GM19438 (cell line): ENCODE measurements around the gene POLDIP3.
"Not testable (repeated sequence)": the region's sequence is repeated elsewhere in the genome, so short reads cannot be mapped to it uniquely, and the experiment has no call there.

Source experiments
- ATAC-seq: cut with Tn5 transposase; IDR thresholded peaks from one replicate; pipeline ENCODE4 v1.9.1; 2021; ENCODE audit warnings: low read depth; ENCODE audit not compliant: unreplicated experiment

Gene POLDIP3

DNA sequence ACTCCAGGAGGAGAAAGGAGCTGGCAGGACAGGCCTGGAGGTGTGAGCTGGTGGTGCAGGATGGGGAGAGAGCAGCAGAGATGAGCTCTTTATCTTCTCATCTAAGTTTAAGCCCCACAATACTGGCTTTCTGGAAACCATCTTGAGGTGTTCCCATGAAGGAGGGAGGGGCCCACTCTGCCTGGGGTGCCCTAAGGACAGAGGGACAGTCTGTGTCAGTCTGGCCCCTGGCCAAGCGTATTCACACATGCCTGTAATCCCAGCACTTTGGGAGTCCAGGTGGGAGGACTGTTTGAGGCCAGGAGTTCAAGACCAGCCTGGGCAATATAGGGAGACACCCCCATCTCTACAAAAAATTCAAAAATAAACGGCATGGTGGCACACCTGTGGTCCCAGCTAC, 52.0 kb downstream of the POLDIP3 start:
- ATAC-seq, result no peak

DNA sequence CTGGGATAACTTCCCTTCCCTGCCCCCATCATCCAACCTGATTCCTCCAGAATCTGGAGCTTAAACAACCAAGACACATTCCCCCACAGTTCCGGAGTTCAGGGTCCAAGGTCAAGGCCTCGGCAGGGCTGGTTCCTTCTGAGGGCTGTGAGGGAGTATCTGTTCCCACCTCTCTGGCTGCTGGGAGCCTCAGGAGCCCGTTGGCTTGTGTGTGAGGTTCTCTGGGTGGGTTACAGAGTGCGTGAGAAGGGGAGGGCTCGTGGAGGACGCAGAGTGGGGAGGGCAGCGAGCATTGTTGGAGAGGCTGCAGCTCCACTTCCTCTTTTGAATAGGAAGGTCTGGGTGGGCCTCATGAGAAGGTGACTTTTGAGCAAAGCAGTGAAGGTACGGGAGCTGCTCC, 52.4 kb downstream of the POLDIP3 start:
- no peak for ATAC-seq

DNA sequence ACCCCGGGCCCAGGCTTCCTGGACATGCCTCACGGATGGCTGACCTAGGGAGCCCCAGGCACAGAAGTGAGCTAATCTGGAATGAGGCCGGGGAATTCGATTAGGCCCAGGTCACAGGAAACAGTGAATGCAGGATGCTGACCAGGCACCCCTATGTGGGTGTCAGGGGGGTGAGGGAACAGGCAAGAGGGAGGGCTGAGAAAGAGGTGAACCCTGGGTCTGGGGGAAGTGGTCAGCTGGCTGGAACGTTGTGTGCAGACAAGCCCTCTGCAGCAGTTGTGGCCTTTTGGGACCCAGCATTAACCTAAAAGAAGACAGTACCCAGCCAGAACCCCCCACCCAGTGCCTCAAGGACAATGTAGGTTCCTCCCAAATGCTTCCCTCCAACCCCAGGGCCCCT, 52.8 kb downstream of the POLDIP3 start:
- ATAC-seq, result no peak

DNA sequence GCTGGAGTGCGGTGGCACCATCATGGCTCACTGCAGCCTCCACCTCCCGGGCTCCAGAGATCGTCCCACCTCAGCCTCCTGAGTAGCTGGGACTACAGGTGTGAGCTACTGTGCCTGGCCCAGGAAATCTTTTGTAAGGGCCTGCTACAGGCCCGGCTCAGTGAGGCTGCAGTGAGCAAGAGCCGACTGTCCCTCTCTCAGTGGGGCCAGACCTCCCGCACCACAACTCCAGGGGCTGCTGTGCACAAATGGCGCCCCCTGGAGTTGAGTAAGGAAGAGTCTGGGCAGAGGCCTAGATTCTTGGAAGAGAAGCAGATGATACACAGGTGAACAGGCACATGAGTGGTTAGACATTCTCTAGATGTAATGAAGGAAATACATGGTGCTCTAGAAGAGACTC, 53.9 kb downstream of the POLDIP3 start:
- ATAC-seq, result no peak

DNA sequence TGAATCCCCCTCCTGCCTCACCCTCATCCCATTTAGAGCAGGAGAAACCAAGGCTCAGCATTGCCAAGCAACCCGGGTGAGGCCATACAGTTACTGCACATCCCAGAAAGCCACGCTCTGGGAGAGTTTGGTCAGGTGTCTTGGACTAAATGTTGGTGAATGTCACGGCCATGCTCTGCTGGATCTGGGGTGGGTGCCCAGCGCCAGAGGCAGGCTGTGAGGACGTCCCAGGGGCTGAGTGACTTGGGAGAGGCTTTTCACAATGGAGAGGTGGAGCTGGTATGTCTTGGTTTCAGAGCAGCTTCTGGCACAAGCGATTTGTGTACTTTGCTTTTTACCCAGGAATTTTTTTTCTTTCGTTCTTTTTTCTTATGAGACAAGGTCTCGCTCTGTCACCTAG, 54.3 kb downstream of the POLDIP3 start:
- ATAC-seq, result no peak

DNA sequence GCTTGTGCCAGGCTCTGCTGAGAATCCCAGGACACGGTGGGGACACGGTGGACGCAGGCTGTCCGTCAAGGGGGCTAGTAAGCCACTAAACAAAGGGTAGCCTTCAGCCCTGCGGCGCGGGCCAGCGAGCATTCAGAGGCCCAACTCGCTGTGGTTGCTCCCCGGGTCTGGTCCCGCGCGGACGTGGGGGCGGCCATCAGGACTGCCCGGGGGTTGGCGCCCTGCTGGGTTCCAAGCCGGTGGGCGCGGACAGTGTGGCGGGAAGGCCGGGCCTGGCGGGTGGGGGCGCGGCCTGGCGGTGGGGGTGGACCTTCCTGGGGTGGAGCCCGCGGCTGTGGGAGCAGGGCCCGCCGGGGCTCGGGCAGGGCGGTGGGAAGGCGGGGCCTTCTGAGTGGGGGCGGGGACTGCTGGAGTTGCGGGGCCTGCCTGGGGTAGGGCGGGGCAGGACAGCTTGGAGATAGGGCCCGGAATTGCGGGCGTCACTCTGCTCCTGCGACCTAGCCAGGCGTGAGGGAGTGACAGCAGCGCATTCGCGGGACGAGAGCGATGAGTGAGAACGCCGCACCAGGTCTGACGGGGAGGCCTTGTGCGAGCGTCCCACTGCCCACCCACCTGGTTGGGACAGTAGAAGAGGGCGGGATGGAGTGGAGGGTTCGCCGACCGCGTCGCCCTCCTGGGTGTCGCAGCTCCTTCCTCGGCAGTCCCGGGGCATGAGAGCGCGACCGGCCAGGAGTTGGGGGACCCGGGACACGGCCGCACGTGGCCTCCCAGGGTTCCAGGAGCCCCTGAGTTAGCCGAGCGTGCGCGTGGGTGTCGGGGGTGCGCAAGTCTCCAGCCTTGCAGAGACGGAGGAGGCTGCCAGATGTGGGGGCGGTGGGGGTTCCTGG, 61.0 kb downstream of the POLDIP3 start, which contains the start of gene SERHL2:
TSS of gene SERHL2 (plus strand) at position 482 of the 887 bp plus-strand sequence. CDS start at position 547, 65 bp downstream.
- peak; percentile 58 for ATAC-seq

DNA sequence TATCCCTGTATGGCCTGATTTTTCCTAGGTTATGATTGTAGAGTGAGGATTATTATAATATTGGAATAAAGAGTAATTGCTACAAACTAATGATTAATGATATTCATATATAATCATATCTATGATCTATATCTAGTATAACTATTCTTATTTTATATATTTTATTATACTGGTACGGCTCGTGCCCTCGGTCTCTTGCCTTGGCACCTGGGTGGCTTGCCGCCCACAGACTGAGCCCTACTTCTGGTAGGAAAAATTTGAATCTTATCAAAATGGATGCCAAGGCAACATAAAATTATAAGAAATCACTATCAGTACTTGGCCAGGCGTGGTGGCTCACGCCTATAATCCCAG, 62.4 kb downstream of the POLDIP3 start:
- ATAC-seq, result not testable (repeated sequence)

DNA sequence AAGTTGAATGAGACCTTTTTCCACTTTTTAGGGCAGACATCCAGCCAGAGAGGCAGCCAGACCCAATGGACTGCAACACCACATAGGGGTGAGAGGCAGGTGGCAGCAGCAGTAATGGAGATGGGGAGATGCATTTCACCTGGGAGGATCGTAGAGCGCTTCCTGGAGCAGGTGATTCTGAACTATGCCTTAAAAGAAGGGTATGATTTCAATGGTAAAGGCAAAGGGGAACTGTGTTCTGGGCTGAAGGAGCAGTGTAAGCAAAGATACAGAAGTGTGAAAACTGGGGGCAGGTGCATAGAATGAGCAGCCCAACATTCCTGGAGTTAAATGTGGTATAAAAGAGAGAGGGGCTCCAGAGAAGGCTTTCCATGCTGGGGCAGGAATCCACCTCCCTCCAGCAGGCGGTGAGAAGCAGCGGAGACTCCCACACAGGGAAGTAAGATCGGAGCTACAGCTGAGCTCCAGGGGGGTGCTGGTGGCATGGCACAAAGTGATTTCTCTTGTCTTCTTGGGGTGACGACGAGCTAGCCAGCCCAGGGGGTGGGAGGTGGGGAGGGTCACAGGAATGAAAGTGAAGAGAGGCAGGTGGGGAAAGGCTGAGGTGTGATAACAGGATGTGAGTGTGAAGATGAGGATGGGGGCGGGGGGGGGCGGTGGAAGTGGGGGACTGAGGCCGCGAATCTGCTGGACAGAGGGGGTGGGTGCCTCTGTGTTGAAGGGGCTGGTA, 65.2 kb downstream of the POLDIP3 start:
- ATAC-seq, result no peak

DNA sequence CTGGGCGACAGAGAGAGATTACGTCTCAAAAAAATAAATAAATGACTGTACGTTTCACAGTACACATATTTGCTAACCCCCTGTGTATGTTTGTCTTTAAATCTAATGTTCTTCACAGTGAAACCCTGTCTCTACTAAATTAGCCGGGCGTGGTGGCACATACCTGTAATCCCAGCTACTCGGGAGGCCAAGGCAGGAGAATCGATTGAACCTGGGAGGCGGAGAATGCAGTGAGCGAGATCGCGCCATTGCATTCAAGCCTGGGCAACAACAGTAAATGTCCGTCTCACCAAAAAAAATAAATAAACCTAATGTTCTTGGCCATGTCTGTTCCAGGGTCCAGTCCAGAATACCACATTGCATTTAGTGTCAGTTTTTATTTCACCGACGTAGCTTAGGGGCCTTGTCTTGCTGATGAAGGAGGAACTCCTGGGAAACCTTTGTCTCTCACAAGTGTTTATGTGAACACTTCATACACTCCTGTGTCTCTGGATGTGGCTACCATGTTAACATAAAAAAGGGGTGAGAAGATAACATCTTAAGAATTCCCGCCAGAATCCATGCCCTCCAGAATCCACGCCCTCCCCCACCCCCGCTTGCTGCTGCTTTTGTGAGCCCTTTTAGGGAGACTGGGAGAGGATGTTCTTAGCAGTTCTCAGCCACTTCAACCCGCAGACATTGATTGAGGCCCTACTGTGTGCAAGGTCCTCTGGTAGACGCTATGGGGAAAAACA, 65.9 kb downstream of the POLDIP3 start:
- ATAC-seq, result no peak

DNA sequence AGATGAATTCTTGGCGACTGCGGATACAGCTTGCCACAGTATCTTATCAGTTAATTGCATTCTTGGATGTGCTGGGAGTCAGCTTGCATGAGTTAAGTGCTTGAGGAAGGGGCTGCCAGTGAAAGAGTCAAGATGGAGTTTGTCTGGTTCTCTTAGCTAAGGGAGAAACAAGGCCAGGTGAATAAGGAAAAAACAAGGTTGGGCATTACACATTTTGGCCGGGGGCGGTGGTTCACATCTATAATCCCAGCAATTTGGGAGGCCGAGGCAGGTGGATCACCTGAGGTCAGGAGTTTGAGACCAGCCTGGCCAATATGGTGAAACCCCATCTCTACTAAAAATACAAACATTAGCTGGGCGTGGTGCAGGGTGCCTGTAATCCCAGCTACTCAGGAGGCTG, 66.6 kb downstream of the POLDIP3 start:
- ATAC-seq, result not testable (repeated sequence)

DNA sequence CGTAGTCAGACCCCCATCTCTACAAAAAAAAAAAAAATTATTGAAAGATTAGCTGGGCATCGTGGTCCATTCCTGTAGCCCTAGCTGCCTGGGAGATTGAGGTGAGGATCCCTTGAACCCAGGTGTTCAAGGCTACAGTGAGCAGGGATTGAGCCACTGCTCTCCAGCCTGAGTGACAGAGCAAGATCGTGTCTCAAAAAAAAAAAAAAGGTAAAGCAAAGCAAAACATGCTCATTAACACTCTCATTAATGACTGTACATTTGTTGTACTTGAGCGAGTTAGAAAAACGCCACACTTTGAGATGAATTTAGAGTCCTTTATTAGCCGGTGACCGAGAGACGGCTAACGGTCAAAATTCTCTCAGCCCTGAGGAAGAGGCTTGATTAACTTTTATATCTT, 67.1 kb downstream of the POLDIP3 start:
- ATAC-seq, result no peak

DNA sequence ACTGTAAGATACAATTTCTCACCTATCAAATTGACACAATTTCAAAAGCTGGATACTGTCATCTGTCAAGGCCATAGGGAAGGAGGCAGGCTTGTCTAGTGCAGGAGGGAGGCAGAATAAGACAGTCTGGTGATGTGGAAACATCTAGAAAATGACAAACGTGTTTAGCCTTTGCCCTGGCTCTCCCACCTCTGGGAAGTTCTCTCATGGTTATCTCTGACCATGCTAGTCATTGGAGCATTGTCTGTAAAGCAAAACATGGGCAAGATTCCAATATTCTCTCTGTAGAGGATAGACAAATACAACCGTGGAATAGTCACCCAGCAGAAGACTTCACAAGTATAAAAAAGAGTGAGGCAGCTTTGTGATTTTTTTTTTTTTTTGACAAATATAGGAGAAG, 70.0 kb downstream of the POLDIP3 start:
- ATAC-seq, result no peak

DNA sequence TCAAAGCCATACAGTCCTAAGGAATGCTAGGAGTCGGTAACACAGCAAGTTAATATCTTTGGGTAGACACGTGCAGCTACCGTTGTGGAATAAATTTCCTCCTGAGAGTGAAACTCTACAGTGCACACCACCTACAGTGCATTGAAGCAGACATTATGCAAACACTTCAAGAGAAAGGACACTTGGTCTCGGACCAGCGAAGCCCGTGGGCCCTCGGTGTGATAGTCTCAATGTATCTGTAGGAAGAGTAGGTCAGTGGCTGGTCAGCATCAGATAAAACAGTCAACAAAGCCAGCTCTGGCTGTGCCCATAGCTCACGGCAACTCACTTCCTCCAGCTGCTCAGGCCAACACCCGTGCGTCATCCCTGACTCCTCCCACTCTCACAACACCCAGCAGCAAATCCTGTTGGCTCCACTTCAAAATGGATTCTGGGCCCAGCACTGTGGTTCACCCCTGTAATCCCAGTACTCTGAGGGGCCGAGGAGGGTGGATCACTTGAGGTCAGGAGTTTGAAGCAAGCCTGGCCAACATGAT, 75.4 kb downstream of the POLDIP3 start:
- ATAC-seq, result not testable (repeated sequence)

DNA sequence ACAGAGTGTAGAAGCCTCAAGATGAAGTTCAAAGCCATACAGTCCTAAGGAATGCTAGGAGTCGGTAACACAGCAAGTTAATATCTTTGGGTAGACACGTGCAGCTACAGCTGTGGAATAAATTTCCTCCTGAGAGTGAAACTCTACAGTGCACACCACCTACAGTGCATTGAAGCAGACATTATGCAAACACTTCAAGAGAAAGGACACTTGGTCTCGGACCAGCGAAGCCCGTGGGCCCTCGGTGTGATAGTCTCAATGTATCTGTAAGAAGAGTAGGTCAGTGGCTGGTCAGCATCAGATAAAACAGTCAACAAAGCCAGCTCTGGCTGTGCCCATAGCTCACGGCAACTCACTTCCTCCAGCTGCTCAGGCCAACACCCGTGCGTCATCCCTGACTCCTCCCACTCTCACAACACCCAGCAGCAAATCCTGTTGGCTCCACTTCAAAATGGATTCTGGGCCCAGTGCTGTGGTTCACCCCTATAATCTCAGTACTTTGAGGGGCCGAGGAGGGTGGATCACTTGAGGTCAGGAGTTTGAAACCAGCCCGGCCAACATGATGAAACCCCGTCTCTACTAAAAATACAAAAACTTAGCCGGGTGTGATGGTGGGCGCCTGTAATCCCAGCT, 77.4 kb downstream of the POLDIP3 start:
- not testable (repeated sequence) for ATAC-seq

DNA sequence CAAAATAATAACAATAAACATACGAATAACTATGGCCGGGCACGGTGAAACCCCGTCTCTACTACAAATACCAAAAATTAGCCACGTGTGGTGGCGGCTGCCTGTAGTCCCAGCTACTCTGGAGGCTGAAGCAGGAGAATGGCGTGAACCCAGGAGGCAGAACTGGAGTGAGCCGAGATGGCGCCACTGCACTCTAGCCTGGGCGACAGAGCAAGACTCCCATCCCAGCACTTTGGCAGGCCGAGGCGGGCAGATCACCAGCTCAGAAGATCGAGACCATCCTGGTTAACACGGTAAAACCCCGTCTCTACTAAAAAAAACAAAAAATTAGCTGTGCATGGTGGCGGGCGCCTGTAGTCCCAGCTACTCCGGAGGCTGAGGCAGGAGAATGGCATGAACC, 78.0 kb downstream of the POLDIP3 start:
- not testable (repeated sequence) for ATAC-seq

DNA sequence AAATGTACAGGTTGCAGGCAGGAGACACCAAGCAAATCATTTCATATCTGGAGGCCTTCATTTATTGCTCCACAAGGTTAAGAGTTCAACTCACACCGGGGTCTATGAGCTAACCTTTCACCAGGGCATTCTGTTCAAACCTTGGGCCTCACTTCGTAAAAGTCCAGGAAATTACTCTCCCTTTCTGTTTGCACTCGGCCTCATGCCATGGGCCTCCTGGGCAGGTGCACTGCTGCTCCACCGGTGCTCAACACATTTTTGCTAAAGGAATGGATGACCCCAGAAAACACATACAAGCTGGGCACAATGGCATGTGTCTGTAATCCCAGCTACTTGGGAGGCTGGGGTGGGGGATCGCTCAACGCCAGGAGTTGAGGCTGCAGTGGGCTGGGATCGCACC, 78.5 kb downstream of the POLDIP3 start:
- ATAC-seq, result no peak

DNA sequence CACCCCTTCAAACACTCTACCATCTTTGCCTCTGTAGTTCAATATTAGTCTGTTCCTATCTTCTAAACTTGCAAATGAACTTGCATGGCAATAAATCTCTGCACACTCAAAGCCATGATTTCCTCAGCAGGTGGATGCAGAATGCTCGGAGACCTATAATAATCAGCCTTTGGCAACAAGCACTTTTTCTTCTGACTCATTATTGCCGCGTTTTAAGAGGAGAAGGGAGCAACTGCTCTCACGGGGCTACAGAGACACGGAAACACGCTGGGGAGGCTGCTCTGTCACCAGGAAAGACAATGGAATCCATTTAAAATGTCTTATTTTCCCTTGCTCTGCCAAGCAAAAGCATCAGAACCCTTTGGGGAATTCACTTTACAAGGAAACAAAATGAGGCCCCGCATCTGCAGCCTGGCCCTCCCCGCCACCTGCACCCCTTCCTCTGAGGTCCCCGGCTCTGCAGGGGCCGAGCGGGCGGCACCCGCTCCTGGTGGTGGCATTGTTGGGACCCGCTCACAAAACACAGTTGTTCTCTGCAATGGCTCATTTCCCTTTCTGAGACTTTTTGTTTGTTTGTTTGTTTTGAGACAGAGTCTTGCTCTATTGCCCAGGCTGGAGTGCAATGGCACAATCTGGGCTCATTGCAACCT, 79.5 kb downstream of the POLDIP3 start:
- not testable (repeated sequence) for ATAC-seq
